ENCODE measurements around the gene ADGRV1. TPM values are rescaled to one million over a fixed set of nuclear protein-coding genes. Genes with fewer than 3 reads are reported as not detected.

The ADGRV1 gene
- total RNA-seq, 1 experiment from 2014 or later, result 6.8 TPM

GRCh38 chr5:90561766-90562165 is 3.2 kb downstream of the ADGRV1 start:
- Histone ChIP-seq H3K27ac (ENCODE audit: low read depth, low read length, poor library complexity, severe bottlenecking) (no peak overlapping the region), H3K36me3 (ENCODE audit: insufficient read depth, low read length, poor library complexity, severe bottlenecking) (no peaks in the 10 kb centered on the region), H3K9me3 (ENCODE audit: low read depth, low read length, poor library complexity, severe bottlenecking) (no peaks in the 10 kb centered on the region), H3K4me1 (ENCODE audit: insufficient read depth, low read length, poor library complexity, severe bottlenecking) (no peaks in the 10 kb centered on the region), H3K27me3 (replicated peaks; ENCODE audit: insufficient read depth, low read depth, low read length, poor library complexity) (peaks cover 23% of the 10 kb centered on the region), H3K4me3 (ENCODE audit: low read depth, low read length, poor library complexity, severe bottlenecking) (no peak overlapping the region)
- DNase-seq (ENCODE audit: low spot score), result no peak
- ChIA-PET POLR2A (ENCODE audit: low non-redundant PET) (no interaction called here), CTCF (no interaction called here)
- intact Hi-C loops (cut with micrococcal nuclease; ENCODE audit: unreplicated experiment), result no loop called here
- no TSS peak for BruUV-seq (replicated peaks)
- TF ChIP-seq EZH2 (IDR thresholded peaks at IDR 0.05; ENCODE audit: borderline replicate concordance, low read depth, low read length, poor library complexity, severe bottlenecking), result no peak

GRCh38 chr5:90562341-90562740 is 3.7 kb downstream of the ADGRV1 start:
- BruUV-seq (replicated peaks), result no TSS peak

GRCh38 chr5:90563108-90563507 is 4.5 kb downstream of the ADGRV1 start:
- intact Hi-C loops (cut with micrococcal nuclease; ENCODE audit: unreplicated experiment), result no loop called here
- H3K27ac ChIP-seq (ENCODE audit: low read depth, low read length, poor library complexity, severe bottlenecking), result no peak overlapping the region
- ChIA-PET POLR2A (ENCODE audit: low non-redundant PET) (no interaction called here), CTCF (no interaction called here)
- peaks cover 12% of the 10 kb centered on the region for H3K27me3 ChIP-seq (replicated peaks; ENCODE audit: insufficient read depth, low read depth, low read length, poor library complexity)
- TF ChIP-seq CTCF (conservative IDR thresholded peaks at IDR 0.05; ENCODE audit: low read depth, low read length) (no peak), EZH2 (IDR thresholded peaks at IDR 0.05; ENCODE audit: borderline replicate concordance, low read depth, low read length, poor library complexity, severe bottlenecking) (no peak)
- H3K4me1 ChIP-seq (ENCODE audit: insufficient read depth, low read length, poor library complexity, severe bottlenecking), result no peaks in the 10 kb centered on the region
- no TSS peak for BruUV-seq (replicated peaks)
- H3K36me3 ChIP-seq (ENCODE audit: insufficient read depth, low read length, poor library complexity, severe bottlenecking), result no peaks in the 10 kb centered on the region
- H3K9me3 ChIP-seq (ENCODE audit: low read depth, low read length, poor library complexity, severe bottlenecking), result no peaks in the 10 kb centered on the region
- H3K4me3 ChIP-seq (ENCODE audit: low read depth, low read length, poor library complexity, severe bottlenecking), result no peak overlapping the region
- no peak for DNase-seq (ENCODE audit: low spot score)

More at GRCh38 chr5:90562341-90562740, 3.7 kb downstream of the ADGRV1 start:
- ChIA-PET POLR2A (ENCODE audit: low non-redundant PET) (no interaction called here), CTCF (no interaction called here)
- H3K9me3 ChIP-seq (ENCODE audit: low read depth, low read length, poor library complexity, severe bottlenecking), result no peaks in the 10 kb centered on the region
- H3K27me3 ChIP-seq (replicated peaks; ENCODE audit: insufficient read depth, low read depth, low read length, poor library complexity), result peaks cover 20% of the 10 kb centered on the region
- TF ChIP-seq CTCF (conservative IDR thresholded peaks at IDR 0.05; ENCODE audit: low read depth, low read length) (no peak), EZH2 (IDR thresholded peaks at IDR 0.05; ENCODE audit: borderline replicate concordance, low read depth, low read length, poor library complexity, severe bottlenecking) (no peak)
- H3K36me3 ChIP-seq (ENCODE audit: insufficient read depth, low read length, poor library complexity, severe bottlenecking), result no peaks in the 10 kb centered on the region
- H3K4me3 ChIP-seq (ENCODE audit: low read depth, low read length, poor library complexity, severe bottlenecking), result no peak overlapping the region
- H3K27ac ChIP-seq (ENCODE audit: low read depth, low read length, poor library complexity, severe bottlenecking), result no peak overlapping the region
- no peak for DNase-seq (ENCODE audit: low spot score)
- no peaks in the 10 kb centered on the region for H3K4me1 ChIP-seq (ENCODE audit: insufficient read depth, low read length, poor library complexity, severe bottlenecking)
- intact Hi-C loops (cut with micrococcal nuclease; ENCODE audit: unreplicated experiment), result no loop called here

GRCh38 chr5:90565491-90565890 is 6.9 kb downstream of the ADGRV1 start:
- no peak overlapping the region for H3K4me3 ChIP-seq (ENCODE audit: low read depth, low read length, poor library complexity, severe bottlenecking)
- DNase-seq (ENCODE audit: low spot score), result no peak
- H3K4me1 ChIP-seq (ENCODE audit: insufficient read depth, low read length, poor library complexity, severe bottlenecking), result no peaks in the 10 kb centered on the region
- POLR2A ChIA-PET (ENCODE audit: low non-redundant PET), result no interaction called here
- H3K9me3 ChIP-seq (ENCODE audit: low read depth, low read length, poor library complexity, severe bottlenecking), result no peaks in the 10 kb centered on the region
- H3K27ac ChIP-seq (ENCODE audit: low read depth, low read length, poor library complexity, severe bottlenecking), result no peak overlapping the region
- intact Hi-C loops (cut with micrococcal nuclease; ENCODE audit: unreplicated experiment), result no loop called here
- no peaks in the 10 kb centered on the region for H3K36me3 ChIP-seq (ENCODE audit: insufficient read depth, low read length, poor library complexity, severe bottlenecking)
- no TSS peak for BruUV-seq (replicated peaks)
- no peaks in the 10 kb centered on the region for H3K27me3 ChIP-seq (replicated peaks; ENCODE audit: insufficient read depth, low read depth, low read length, poor library complexity)
- TF ChIP-seq CTCF (conservative IDR thresholded peaks at IDR 0.05; ENCODE audit: low read depth, low read length) (no peak), EZH2 (IDR thresholded peaks at IDR 0.05; ENCODE audit: borderline replicate concordance, low read depth, low read length, poor library complexity, severe bottlenecking) (no peak)
- CTCF ChIA-PET, result no interaction called here

All from A673 (cell line).